Stimulated activated naive CD4-positive, alpha-beta T cell (primary cell): ENCODE data around the gene GUCA2B.

ENCODE experiments used
- DNase-seq, 6 experiments: peaks; one replicate each; lab custom pipeline; 2025; lab: John Stamatoyannopoulos, UW

The GUCA2B gene

GRCh38 chr1:42167611-42168390 lies 14.6 kb downstream of the GUCA2B start:
- no peak for DNase-seq

GRCh38 chr1:42168391-42168670 lies 15.1 kb downstream of the GUCA2B start:
- no peak for DNase-seq

DNA sequence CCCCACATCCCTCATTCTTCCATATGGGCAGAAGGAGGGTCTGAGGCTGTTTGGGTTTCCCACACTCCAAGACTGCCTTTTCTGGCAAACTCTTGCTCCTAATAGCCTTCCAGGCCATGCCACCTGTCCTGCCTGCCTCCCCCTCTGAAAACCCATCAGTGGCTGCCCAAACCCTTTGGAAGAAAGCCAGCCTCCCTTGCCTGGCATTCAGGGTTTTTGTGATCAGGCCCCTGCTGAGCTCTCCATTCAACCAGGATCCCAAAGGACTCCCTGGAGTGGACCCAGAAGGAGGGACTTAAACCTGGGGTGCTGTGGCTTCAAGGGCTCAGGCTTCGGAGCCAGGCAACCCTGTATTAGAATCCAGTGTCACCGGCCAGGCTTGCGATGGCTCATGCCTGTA lies 15.6 kb downstream of the GUCA2B start:
- DNase-seq: no peak

- DNase-seq: no peak
Measured at GRCh38 chr1:42170779-42171621, 17.8 kb downstream of the GUCA2B start.

GRCh38 chr1:42171679-42172266 lies 18.6 kb downstream of the GUCA2B start:
- DNase-seq: no peak

GRCh38 chr1:42172381-42173133 lies 19.3 kb downstream of the GUCA2B start:
- DNase-seq: no peak

DNA sequence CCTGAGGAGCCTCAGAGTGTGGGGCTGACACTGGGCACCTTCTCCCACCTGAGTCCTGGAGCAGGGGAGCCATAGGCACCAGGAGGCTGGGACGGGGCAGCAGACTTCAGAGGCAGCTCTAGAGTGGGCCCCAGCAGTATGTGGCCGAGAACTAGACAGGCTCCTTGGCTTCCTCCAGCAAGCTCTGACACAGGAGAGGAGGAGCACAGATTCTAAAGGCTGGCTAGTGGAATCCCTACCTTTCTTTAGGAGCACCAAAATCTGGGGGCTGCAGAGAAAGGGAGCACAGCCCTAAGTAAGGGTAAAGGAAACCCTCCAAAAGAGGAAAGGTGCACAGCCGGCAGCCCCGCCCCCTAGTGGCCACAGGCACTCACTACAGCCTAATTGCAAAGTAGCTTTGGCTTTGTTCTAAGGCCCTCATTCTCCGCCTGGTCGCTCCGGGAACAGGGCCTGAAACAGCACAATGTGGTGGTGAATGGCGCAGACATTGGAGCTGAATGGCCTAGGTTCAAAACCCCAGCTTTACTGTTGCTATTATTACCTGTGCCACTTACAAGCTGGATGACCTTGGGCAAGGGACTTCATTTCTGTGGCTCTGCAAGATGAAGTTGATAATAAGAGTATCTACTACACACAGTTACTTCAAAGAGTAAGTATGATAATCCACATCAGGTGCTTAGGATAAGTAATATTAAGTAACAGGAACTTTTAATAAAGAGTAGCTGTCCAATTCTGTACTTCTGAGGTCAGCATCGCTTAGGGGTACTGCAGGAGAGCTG lies 20.1 kb downstream of the GUCA2B start:
- DNase-seq: peak; percentile 25 to 74 (median 49)

GRCh38 chr1:42173961-42174735 lies 20.9 kb downstream of the GUCA2B start:
- no peak for DNase-seq

DNA sequence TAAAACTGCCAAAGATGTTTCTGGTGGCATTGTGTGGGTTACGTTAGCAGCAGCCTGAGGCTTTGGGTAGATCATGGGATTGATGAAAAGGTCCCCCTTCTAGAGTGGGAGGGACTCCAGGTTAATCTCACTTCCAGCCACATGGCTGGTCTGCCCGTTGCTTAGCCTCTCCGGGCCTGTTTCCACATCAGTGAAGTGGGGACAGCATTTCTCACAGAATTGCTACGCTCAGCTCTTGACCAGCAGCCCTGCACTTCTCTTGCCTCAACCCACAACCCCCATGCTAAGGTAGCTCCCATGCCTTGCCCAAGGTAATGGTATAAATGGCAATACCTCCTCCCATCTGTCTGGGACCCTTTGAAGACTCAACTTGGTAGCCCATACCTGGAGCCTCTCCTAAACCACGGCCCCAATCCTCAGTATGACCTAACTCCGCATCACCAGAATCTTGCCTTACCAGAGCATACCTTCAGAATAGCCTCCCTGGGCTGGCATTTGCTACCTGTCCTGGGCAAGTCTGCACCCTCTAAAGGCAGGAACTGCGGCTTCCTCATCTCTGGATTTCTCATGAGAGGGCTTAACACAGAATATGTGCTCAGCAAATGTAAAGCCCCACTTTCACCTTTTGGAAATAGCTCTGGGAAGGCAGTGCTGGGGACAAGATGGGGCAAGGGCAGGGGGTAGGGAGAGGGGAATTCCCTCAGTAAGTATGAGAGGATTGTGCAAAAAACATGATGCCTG lies 22.3 kb downstream of the GUCA2B start:
- no peak for DNase-seq

GRCh38 chr1:42176902-42177519 lies 23.8 kb downstream of the GUCA2B start:
- DNase-seq: peak in 2 of 6 experiments; percentile 37 to 38

GRCh38 chr1:42177541-42177981 lies 24.4 kb downstream of the GUCA2B start:
- DNase-seq: no peak

GRCh38 chr1:42178249-42178648 lies 25.0 kb downstream of the GUCA2B start:
- no peak for DNase-seq

DNA sequence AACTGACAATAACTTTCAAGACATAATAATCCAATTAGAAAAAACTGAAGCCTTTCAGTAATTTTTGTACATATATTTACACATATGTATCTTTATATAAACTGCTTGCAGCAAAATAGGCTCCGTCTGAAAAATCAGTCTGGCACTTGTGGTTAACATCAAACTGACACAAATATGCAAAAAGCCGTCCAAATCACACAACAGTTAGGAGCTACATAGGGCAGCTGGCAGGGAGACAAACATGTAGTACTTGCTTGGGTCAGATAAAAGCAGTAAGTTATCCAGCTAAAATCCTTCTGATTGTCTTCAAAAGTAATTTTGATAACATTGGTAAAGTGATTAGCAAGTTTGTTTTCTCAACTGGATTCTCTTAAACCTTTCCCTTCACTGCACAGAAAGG lies 26.1 kb downstream of the GUCA2B start:
- DNase-seq: no peak

DNA sequence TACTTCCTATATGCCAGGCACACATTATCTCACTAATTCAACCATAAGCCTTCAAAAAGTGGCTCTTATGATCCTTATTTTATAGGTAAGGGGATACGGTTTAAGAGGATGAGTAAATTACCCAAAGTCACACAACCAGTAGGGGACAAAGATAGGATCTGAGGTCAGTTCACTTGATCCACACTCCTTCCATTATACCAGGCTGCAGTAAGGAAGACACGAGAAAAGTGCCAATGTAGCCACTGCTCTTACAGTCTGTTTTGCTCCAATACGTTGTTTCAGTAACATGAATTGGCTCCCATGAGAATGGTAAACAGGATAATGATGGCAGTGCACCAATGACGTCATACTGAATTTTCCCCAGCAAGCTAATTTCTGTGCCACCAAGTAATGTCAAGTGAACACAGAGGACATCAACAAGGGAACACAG lies 26.7 kb downstream of the GUCA2B start:
- DNase-seq: no peak

- no peak for DNase-seq
Measured at GRCh38 chr1:42181687-42182086, 28.5 kb downstream of the GUCA2B start.

DNA sequence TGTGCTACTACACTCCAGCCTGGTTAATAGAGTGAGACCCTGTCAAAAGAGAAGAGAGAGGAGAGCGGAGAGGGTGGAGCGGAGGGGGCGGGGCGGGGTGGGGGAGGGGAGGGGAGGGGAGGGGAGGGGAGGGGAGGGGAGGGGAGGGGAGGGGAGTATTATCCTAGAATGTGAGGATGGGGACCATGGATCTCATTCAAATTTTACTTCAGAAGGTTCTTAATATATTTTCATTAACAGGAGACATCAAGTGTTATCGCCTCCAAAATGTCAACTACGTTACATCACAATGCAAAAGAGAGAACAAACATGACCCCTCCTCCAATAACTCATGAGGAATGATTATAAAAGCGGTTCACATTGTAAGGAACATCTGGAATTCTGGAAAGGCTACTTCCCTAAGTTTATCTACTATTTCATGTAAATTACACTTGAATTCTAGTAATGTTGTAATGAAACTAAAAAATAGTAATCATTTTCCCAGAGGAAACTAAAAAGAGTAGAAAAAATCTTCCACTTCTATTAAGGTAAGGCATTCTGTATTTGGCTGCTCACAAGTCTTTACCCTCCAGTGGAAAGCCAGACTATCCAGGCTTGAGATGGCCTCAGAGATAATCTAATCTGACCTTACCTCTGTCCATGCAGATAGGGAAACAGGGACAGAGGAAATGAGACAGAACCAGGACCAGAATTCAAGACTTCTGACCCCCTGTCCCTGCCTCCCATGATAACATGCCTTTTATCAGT lies 30.2 kb downstream of the GUCA2B start:
- DNase-seq: no peak

GRCh38 chr1:42183957-42184268 lies 30.7 kb downstream of the GUCA2B start:
- DNase-seq: no peak

GRCh38 chr1:42184616-42185015 lies 31.4 kb downstream of the GUCA2B start:
- no peak for DNase-seq

- DNase-seq: no peak
Measured at GRCh38 chr1:42186152-42186551, 32.9 kb downstream of the GUCA2B start.
